HG02970 (cell line): ENCODE measurements around the gene SGSM2.
"Not testable (repeated sequence)": the region's sequence is repeated elsewhere in the genome, so short reads cannot be mapped to it uniquely, and the experiment has no call there.

Source experiments
- ATAC-seq: cut with Tn5 transposase; IDR thresholded peaks from one replicate; pipeline ENCODE4 v1.9.1; 2021; ENCODE audit warnings: mild to moderate bottlenecking, moderate library complexity, moderate number of reproducible peaks; ENCODE audit not compliant: unreplicated experiment, low FRiP score

SGSM2 gene, protein sequence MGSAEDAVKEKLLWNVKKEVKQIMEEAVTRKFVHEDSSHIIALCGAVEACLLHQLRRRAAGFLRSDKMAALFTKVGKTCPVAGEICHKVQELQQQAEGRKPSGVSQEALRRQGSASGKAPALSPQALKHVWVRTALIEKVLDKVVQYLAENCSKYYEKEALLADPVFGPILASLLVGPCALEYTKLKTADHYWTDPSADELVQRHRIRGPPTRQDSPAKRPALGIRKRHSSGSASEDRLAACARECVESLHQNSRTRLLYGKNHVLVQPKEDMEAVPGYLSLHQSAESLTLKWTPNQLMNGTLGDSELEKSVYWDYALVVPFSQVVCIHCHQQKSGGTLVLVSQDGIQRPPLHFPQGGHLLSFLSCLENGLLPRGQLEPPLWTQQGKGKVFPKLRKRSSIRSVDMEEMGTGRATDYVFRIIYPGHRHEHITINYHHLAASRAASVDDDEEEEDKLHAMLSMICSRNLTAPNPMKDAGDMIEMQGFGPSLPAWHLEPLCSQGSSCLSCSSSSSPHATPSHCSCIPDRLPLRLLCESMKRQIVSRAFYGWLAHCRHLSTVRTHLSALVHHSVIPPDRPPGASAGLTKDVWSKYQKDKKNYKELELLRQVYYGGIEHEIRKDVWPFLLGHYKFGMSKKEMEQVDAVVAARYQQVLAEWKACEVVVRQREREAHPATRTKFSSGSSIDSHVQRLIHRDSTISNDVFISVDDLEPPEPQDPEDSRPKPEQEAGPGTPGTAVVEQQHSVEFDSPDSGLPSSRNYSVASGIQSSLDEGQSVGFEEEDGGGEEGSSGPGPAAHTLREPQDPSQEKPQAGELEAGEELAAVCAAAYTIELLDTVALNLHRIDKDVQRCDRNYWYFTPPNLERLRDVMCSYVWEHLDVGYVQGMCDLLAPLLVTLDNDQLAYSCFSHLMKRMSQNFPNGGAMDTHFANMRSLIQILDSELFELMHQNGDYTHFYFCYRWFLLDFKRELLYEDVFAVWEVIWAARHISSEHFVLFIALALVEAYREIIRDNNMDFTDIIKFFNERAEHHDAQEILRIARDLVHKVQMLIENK

DNA sequence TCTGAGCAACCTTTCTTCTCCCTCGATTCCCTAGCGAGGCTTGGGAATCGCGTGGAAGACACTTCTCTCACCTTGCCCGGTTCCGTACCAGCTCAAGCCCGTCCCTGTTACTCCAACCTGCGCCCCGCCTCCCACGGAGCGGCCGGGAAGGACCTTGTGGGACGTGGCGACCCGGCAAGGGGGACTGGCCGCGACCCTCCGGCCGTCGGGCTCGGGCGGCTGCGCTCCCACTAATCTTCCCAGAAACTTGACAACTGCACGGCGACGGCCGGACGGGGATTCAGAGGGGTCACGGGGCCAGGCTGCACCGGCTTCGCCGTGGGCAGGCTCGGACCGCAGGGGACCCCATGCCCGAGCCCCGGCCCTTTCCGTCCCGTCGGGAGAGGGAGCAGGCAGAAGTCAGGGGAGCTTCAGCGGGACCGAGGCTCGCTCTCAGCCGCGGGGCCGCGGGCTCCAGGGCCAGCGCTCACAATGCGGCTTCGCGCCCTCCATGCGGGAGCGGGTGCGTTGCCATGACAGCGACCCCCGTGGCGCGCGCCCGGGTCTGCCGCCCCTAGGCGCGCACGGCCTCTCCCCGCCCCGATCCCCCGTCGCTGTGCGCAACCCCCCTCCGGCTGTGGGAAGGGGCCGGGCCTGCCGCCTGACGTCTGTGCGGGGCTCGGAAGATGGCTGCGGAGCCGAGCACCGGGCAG, at the start of gene SGSM2:
TSS of gene SGSM2 (plus strand) at position 650 of the 692 bp plus-strand sequence. CDS start 188 bp downstream, outside the sequence.
- no peak for ATAC-seq

DNA sequence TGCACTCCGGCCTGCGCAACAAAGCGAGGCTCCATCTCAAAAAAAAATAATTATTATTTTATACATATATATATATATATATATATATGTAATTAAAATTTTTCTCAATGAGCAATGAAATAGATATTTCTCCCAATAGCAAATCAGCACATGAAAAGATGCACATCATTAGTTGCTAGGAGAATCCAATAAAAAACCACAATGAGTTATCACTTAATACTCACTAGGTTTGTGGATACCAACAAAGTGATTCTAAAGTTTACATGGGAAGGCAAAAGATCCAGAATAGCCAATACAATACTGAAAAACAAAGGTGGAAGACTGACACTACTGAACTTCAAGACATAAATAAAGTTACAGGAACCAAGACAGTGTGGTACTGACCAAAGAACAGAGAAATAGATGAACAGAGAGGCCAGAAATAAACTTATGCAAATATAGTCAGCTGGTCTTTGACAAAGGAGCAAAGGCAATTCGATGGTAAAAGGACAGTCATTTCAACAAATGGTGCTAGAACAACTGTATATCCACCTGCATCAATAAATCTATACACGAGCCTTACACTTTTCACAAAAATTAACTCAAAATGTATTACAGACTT, 47.3 kb upstream of the SGSM2 start:
- no peak for ATAC-seq

DNA sequence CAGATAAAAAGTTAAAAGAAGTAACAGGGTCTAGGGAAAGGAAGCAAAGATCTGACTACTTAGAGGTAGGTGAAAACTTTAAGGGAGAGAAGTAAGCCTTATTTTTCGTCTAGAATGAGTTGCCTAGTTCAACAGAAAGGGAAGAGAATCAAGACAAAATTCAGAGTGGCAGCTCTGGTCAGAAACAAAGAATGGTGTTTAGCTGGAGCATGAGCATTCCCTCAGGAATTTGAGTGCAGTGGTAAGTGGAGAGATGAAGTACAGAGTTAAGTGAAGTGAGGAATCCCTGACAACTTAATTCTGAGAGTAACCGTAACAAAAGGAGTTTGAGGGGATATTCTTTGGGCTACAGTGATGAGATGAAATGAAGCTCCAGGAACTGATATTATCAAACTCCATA, 45.2 kb upstream of the SGSM2 start:
- no peak for ATAC-seq

DNA sequence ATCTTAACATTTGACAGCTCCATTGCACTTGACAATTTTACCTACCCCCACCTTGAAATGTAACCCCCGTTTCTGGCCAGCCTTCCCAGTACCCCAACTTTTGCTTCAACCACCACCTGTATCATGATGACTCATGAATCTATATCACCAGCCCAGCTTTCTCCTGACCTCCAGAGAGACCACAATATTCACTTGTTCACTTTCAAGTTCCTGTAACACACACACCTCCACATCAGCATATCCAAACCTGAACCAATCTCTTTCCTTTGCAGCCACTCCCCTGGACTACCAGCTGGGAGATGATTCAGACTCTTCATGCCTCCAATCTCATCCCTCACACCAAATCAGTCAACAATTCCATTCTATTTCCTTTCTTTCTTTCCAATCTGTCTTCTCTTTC, 41.7 kb upstream of the SGSM2 start:
- no peak for ATAC-seq

DNA sequence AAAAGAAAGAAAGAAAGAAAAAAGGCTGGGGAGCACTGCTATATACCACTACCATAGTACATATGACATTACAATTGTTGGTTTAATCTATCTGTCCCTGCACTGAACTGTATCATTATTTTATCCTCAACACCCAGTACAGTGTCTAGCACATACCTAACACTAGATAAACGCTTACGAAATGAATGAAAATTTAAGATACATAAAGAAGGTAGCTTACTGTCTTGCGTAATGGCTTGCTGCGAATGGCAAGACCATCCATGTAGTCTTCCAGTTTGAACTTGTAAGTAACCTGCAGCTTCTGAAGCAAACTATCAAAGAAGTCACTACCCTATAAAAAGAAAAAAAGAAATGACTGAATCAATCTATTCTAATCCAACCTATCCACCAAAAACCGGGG, 40.3 kb upstream of the SGSM2 start:
- no peak for ATAC-seq

DNA sequence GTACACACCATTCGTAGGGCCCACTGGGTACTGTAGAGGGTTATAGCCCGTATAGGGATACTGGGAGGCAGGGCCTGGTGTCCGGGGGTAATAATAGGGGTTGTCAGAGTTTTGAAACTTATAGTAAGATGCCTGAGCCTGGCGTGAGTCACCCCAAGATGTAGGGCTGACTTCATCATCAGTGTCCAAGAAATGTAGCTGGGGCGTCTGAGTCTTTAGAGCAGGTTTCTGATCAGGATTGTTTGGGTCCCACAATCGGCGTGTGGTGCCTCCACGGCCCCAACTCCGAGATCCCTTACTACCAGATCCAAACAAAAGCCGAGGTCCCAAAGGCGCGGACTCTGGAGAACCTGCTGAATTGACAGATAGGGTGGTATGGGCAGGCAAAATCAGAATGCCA, 38.2 kb upstream of the SGSM2 start:
- no peak for ATAC-seq

DNA sequence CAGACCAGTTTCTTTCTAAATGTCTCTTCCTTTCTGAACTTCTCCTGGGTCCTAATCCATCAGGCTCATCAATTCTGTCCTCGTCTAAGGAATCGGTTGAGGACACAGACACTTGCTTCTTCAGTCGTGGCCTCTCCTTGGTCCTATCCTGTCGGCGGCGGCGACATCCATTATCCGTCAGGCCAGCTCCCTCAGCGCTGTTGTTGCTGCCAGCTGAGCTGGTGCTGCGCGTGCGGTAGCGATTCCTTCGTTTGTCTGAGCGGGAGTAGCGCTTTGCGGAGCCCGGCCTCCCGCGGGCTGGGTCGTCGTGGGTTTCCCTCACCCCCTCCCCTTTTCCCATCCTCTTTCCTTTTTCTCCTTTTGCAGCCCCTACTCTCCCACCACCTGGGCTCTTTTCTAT, 37.5 kb upstream of the SGSM2 start:
- ATAC-seq = no peak

DNA sequence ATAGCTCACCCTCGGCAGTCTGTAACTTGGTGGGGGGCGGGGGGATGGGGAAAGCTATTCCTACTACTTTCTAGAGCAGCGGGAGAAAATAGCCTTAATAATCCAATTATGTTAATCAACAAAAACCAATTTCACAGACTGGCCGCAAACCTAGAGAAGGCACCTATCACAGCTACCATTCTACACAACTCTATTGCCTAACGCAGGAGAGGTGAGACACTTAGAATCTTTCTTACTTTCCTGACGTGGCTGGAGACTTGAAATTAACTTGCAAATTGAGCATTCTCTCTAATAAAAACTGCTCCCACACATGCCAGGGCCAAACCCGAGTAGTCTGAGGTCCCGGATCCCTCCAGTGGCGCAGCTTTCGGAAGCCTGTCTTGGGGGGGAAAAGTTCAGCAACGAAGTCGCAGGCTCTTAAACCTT, 34.5 kb upstream of the SGSM2 start:
- peak; percentile 6 for ATAC-seq

DNA sequence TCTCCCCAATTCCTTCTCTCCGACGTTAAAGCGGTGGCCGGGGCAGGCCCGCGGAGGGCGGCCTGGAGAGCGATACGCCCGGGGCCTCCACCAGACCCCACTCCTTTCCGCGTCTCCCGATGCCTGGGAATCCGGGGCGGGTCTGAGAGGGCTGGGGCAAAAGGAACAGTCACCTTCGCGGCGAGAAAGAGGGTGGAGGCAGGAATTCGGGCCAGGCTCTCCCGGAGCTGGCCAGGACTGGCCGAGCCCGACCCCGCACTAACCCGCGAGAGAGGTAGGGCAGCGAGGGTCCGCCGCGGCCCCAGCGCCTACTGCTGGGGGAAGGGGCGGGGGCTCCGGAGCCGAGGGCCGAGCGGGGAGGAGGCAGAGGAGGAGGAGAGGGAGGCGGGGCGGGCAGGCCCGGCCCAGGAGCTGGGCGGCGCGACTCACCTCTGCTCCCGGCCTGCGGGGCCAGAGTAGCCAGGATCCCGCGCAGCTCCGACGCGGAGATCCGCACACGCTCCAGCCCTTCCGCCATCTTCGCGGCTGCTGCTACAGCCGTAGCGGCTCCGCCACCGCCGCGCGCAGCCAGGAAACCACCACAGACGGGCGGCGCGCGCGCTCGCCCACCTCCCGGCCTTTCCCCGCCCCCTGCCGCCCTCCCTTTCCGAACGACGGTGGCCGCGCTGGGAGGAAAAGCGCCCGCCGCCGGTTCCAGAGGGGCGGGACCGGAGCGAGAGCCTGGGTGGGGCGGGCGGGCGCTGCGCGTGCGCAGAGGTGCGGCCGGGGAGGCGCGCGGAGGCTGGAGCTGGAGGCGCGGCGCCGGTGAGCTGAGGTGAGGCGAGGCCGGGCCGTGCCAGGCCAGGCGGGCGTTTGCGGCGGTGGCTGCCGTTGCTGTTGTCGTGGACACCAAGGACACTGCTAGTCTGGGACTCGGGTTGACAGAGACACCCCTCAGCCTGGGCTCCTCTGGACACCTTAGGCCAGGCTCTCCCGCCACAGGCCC, 33.8 kb upstream of the SGSM2 start, which contains the start of the genes SMG6 and SRR:
TSS of gene SMG6 (minus strand) at position 582 of the 985 bp plus-strand sequence. CDS start at position 517, 65 bp downstream.
TSS of gene SRR (plus strand) at position 747 of the 985 bp plus-strand sequence. CDS start 11,611 bp downstream, outside the sequence.
- ATAC-seq = peak; percentile 76

DNA sequence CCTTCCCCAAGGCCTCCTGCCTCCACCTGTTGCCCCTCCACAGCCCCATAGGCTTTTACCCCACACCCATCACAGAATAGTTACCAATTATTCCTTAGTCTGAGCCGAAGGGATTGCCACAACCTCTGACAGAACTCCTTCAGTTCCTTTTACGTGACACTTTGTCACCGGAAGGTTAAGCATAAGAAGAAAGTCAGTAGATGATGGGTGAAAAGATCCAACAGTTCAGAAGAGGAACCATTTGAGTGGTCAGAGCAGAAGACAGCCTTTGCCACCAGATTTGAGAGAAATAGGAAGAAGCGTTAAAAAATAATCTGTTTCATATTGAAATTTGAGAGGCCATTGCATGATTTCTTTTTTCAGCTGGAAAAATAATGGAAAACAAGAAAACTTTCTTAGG, 32.4 kb upstream of the SGSM2 start:
- no peak for ATAC-seq

DNA sequence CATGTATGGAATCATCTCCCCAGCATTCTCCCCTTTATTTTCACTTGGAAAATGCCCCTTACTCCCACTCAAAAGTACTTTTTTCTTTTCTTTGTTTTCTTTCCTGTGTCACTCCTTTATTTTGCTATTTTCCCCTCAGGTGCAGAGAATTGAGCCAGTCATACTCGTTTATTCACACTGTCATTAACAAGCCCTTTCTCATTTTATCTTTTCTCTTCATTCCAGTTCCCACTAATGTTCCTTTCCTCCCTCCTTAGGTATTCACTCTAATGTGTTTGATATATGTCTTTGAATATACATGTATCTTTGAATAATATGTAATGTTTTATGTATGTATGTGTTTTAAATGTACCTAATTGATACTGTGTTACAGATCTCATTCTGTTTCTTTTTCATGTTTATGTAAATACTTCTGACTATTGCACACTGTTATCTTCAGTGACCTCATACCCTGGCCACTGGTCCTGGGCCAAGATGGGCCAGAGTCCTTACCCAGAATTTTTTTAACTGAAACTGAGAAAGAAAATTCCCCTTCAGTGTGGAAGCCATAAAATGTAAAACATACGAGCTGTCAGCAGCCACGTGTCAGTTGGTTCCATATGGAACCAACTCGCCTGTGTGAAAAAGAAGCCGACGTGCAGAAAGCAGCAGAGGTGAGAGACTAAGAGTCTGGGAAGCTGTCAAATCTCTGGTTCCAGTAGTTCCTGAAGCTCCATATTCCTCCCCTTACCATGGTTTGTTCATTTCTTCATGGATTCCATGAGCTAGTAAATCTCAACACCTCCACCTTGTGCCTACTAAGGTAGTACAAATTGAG, 27.8 kb upstream of the SGSM2 start:
- no peak for ATAC-seq

DNA sequence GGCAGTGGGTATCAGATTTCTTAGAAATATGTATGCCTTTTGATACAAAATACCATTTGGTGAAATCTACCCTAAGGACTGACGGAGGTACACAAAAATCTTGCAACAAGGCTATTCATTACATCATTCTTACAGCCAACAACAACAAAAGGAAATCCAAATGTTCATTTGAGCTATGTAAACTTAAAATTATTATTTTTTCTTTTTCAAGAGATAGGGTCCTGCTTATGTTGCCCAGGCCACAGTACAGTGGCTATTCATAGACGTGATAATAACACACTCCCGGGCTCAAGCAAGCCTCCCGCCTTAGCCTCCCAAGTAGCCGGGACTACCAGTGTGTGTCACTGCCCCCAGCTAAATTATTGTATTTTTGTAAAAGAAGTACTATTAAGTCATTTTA, 24.6 kb upstream of the SGSM2 start:
- no peak for ATAC-seq

DNA sequence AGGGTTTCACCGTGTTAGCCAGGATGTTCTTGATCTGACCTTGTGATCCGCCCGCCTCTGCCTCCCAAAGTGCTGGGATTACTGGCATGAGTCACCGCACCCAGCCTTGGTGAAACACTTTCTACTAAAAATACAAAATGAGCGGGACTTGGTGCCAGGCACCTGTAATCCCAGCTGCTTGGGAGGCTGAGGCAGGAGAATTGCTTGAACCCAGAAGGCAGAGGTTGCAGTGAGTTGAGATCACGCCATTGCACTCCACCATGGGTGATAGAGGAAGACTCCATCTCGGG, 20.4 kb upstream of the SGSM2 start:
- ATAC-seq = not testable (repeated sequence)

DNA sequence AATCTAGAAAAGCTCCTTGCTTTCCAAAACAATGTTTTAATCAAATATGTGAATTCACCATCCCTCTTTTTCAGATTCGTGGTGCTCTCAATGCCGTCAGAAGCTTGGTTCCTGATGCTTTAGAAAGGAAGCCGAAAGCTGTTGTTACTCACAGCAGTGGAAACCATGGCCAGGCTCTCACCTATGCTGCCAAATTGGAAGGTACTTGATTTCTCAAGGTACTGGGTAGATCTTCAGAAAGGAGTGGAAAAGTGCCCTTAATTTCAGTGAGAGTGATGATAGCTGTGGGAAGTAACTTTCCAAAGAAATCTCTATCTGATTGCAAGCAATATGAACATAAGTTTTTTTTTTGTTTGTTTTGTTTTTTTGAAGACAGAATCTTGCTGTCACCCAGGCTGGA, 19.5 kb upstream of the SGSM2 start:
- no peak for ATAC-seq

DNA sequence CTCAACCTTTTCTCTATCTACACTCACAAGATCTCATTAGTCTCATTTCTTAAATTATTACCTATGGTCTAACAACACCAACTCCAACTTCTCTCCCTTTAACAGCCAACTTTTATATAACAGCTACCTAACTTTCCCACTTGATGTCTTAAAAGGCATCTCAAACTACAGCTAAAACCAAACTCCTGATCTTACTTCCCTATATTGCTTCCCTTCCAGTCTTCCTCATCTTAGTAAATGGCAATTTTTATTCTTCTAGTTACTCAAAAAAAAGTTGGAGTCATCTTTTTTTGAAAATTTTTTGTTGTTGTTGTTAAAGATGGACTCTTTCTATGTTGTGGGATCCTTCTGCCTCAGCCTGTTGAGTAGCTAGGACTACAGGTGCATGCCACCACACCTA, 18.2 kb upstream of the SGSM2 start:
- ATAC-seq = no peak

DNA sequence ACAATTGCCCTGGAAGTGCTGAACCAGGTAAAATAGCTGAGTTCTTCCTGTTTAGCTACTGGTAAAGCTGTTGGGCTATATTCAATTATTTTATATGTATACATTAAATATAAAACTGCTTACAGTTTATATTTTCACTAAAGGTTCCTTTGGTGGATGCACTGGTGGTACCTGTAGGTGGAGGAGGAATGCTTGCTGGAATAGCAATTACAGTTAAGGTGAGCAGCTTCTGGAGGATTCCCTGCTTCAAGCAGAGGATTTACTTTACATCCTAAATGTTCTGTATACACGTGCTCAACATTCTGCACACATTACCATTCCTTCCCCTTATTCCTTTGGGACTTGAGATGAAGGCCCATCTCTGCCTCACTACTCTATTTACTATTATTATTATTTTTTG, 15.9 kb upstream of the SGSM2 start:
- ATAC-seq = no peak

DNA sequence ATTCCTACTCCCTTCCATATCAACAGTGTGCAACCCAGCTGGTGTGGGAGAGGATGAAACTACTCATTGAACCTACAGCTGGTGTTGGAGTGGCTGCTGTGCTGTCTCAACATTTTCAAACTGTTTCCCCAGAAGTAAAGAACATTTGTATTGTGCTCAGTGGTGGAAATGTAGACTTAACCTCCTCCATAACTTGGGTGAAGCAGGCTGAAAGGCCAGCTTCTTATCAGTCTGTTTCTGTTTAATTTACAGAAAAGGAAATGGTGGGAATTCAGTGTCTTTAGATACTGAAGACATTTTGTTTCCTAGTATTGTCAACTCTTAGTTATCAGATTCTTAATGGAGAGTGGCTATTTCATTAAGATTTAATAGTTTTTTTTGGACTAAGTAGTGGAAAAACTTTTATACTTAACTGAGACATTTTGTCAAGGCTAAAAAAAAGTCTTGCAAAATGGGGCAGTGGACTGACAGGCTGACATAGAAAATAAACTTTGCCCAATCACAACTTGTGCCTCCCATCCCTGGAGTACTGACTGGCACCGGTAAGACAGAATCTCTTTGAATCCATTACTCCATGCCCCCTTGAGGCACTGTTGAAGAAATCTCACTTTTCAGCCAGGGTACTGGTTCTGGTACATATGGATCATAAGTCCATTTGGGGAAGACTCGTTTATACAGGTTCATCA, 13.5 kb upstream of the SGSM2 start:
- no peak for ATAC-seq

DNA sequence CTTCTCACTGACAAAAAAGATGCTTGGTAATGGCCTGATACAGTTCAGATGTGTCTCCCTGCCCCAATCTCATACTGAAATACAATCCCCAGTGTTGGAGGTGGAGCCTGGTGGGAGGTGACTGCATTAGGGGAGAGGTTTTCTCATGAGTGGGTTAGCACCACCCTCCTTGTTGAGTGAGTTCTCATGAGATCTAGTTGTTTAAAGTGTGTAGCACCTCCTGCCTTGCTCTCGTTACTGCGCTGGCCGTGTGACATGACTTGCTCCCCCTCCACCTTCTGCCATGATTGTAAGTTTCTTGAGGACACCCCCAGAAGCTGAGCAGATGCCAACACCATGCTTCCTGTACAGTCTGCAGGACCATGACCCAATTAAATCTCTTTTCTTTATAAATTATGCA, 6.0 kb upstream of the SGSM2 start:
- ATAC-seq = no peak
